Activated CD4-positive, alpha-beta T cell treated with anti-CD3 and anti-CD28 coated beads, Interleukin-2, amount 50 U/mL, for 1 hour (primary cell): ENCODE data around the gene FGF18.
"Not testable (repeated sequence)": the region's sequence is repeated elsewhere in the genome, so short reads cannot be mapped to it uniquely, and the experiment has no call there.

Experiments used
- DNase-seq: peaks from one replicate; pipeline ENCODE4 v3.0.0-alpha.2; 2020

FGF18 gene, protein sequence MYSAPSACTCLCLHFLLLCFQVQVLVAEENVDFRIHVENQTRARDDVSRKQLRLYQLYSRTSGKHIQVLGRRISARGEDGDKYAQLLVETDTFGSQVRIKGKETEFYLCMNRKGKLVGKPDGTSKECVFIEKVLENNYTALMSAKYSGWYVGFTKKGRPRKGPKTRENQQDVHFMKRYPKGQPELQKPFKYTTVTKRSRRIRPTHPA

DNA sequence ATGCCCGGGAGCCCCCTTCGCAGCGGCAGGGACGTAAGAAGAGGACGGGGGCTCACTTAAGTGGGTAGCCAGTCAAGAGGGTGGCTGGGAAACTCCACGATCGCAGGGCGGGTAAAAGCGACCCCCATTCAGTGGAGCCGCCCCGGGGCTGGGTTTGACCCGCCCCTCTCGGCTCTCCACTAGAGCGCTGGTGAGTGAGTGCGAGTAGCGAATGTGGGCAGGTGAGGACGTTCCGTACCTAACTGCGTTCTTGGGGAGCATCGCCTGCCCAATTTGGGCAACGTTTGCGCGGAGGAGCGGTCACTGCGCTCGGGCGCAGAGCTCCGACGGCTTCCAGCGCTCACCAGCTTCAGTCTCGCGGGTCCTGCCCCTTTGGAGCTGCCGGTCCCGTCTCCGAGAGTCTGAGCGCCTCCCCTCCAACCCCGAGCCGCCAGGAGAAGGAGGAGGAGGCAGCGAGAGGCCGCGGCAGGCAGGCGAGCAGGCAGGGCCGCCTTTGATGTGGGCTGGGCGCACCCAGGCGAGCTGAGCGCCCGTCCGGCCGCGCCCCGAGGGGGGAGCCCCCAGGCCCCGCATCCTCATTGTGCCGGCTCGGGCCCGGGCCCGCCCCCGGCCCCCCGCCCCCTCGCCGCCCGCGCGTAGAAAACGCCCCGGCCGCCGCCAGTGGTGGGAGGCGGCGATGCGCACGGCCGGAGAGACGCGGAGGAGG lies at the start of gene FGF18:
TSS of gene FGF18 (plus strand) at position 666 of the 706 bp plus-strand sequence. CDS start 553 bp downstream, outside the sequence.
- DNase-seq, result peak; percentile 18

DNA sequence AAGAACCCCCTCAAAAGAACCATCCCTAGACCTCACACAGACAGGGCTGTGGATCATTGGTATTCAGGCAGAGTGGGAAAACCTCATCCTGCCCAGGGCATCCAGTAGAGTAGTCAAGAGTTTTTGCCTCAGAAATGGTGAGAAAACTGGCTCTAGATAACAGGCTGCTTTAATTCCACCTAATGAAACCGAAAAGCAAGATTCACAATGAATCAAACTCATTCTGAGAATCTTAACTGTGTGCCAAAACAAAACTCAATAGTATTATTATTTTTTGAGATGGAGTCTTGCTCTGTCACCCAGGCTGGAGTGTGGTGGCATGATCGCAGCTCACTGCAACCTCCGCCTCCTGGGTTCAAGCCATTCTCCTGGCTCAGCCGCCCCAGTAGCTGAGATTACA lies 49.5 kb upstream of the FGF18 start:
- no peak for DNase-seq

DNA sequence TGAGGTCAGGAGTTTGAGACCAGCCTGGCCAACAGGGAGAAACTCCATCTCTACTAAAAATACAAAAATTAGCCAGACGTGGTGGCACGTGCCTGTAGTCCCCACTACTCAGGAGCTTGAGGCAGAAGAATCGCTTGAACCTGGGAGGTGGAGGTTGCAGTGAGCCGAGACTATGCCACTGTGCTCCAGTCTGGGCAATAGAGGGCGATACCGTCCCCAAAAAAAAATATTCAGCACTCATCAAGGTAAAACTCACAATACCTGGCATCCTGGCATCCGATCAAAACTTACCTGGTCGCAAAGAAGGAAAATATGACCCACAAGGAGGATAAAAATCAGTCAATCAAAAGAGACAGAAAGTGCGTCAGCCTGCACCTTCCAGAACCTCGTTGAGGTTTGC lies 48.6 kb upstream of the FGF18 start:
- DNase-seq, result not testable (repeated sequence)

DNA sequence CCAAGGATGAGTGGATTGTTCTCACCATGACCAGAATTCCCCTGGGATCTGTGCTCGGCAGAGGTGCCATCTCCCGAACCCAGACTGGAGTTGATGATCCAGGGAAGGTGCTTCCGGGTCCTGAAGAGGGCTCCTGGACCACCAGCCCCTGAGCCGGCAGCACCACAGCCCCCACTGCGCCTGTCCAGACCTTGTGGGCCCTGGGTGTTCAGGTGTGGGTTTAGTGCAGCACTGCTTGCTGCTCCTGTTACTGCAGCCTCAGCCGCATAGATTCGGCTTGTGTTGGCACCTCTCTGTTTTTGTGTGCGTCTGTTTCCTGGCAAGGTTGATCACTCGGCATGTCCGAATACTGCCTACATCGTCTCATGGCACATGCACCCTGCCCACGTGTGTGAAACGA lies 48.1 kb upstream of the FGF18 start:
- DNase-seq, result no peak

DNA sequence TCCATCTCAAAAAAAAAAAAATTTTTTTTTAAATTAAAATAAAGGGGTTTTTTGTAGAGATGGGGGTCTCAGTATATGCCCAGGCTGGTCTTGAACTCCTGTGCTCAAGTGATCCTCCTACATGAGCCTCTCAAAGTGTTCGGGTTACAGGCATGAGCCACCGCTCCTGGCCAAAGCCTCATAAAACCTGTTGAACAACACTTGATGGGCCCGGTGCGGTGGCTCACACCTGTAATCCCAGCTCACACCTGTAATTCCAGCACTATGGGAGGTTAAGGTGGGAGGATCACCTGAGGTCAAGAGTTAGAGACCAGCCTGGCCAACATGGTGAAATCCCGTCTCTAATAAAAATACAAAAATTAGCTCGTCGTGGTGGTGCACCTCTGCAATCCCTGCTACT lies 39.5 kb upstream of the FGF18 start:
- DNase-seq, result no peak

DNA sequence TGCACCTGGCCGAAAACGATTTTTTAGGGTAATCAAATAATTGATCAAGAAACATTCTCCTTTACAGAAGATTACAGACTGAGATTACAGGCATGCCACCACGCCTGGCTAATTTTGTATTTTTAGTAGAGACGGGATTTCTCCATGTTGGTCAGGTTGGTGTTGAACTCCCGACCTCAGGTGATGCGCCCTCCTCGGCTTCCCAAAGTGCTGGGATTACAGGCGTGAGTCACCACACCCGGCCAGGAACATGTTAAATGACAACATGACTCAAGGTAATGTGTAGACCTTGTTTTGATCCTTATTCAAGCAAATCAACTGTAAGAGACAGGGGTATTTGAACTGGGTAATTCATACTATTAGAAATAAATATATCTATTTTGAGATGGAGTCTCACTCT lies 35.0 kb upstream of the FGF18 start:
- DNase-seq, result not testable (repeated sequence)

DNA sequence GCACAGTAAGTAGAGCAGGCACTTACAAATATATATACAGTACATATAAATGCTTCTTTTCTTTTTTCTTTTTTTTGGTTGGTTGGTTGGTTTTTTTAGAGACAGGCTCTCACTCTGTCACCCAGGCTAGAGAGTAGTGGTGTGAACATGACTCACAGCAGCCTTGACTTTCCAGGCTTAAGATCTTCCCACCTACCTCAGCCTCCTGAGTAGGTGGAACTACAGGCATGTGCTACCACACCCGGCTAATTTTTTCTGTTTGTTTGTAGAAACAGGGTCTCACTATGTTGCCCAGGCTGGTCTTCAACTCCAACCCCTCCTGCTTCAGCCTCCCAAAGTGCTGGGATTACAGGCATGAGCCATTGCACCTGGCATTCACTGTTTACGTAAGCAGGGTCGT lies 34.4 kb upstream of the FGF18 start:
- not testable (repeated sequence) for DNase-seq

DNA sequence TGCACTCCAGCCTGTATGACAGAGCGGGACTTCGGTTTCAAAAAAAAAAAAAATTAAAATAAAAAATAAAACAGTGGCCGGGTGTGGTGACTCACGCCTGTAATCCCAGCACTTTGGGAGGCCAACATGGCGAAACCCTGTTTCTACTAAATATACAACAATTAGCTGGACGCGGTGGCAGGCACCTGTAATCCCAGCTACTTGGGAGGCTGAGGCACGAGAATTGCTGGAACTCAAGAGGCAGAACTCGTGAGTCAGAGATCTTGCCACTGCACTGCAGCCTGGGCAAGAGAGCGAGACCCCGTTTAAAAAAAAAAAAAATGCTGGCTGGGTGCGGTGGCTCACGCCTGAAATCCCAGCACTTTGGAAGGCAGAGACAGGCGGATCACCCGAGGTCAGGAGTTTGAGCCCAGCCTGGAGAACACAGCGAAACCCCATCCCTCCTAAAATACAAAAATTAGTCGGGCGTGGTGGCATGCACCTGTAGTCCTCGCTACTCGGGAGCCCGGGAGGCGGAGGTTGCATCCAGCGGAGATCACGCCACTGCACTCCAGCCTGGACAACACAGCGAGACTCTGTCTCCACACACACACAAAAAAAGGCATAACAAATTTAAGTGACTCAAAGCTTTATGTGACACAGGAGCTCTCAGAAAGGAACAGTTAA lies 33.3 kb upstream of the FGF18 start:
- no peak for DNase-seq

DNA sequence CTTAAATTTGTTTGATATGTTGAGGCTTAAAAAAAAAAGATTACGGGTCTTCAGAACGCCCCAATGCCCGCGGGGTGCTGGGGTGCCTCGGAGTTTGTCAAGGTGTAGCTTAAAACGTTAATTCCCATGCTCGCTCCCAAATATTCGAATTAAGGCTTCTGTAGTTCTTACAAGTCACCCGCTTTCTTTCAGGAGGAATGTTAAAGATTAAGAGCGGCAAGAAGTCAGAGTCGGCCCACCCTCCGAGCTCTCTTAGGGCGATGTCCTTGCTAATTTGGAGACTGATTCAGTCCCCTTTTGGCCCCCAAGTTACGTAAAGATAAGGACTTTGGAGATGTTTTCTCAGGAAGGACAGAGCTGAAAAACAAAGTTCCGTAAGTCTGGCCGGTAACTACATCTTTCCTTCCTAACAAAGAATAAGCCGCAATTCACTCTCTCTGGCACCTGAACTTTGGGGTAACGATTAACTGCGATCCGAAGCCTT lies 32.5 kb upstream of the FGF18 start:
- DNase-seq, result no peak

DNA sequence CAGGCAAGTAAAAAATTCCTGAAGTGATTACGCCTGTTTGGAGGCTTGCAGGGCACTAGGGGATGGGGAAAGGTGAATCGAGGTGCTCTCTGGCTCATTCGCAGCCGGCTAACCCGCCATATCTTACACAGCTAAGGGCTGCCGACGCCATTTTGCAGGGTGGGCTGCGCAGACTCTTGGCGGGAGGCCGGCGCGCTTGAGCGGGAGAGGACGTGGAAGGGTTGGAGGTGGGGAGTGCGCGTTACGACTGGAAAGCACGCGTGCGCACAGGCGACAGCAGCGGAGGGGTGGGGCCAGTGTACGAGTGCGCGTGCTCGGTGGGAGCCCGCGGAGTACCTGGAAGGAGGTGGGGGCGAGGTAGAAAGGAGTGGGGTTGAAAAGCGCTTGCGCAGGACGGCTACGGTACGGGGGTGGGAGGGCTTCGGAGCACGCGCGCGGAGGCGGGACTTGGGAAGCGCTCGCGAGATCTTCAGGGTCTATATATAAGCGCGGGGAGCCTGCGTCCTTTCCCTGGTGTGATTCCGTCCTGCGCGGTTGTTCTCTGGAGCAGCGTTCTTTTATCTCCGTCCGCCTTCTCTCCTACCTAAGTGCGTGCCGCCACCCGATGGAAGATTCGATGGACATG lies 32.0 kb upstream of the FGF18 start, which contains the start of gene NPM1:
TSS of gene NPM1 (plus strand) at position 505 of the 625 bp plus-strand sequence. CDS start at position 605, 100 bp downstream.
- peak; percentile 96 for DNase-seq

DNA sequence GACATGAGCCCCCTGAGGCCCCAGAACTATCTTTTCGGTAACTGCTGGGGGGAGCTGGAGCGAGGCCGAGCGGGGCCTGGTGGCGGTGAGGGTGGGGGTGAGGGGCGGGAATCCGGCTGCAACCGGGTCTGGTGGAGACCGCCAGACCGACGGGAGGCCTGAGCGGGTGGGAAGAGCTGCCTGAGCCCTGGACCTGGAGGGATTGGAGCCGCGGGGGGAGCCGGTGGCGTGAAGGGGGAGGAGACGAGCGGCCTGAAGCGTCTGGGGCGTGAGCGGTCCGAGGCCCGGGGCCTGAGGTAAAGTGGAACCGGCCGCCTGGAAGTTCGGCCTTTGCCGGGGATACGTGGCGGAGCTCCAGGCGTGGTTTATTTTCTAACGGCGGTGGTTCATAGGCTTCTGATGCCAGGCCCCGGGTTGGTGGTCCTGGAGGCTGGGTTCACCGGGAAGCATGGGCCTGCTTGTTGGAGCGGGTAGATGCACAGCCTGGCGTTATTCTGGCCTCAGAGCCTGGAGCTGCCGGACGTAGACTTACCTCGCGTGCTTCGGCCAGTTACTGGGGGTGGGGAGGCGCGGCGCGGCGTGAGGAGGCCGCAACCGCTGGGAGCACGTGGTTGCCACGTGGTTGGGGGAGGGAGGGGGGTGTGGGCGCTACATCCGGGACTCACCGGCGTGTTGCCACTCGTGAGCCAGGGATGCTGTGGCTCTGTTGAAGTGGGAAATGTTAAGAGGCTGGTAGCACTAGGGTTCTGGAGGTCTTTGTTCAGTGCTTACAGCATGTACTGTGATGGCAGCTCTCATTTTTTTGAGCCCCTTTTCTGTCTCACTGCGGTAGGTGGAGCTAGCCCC lies 31.3 kb upstream of the FGF18 start:
- peak; percentile 75 for DNase-seq

DNA sequence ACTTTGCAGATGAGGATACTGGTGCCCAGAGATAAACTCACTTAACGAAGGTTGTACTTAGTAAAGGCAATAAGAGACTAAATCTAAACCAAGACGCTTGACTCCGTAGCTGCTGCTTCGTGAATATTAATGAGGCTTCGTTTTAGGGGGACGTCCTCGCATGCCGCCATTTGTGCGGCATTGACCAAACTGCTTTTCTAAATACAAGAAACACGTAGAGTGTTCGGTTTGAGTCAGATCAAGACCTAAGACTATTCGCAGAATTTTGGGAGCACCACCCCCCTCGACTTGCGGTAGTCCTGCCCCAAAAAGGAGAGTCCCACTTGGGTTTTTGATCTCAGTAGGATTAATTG lies 30.7 kb upstream of the FGF18 start:
- DNase-seq, result no peak

DNA sequence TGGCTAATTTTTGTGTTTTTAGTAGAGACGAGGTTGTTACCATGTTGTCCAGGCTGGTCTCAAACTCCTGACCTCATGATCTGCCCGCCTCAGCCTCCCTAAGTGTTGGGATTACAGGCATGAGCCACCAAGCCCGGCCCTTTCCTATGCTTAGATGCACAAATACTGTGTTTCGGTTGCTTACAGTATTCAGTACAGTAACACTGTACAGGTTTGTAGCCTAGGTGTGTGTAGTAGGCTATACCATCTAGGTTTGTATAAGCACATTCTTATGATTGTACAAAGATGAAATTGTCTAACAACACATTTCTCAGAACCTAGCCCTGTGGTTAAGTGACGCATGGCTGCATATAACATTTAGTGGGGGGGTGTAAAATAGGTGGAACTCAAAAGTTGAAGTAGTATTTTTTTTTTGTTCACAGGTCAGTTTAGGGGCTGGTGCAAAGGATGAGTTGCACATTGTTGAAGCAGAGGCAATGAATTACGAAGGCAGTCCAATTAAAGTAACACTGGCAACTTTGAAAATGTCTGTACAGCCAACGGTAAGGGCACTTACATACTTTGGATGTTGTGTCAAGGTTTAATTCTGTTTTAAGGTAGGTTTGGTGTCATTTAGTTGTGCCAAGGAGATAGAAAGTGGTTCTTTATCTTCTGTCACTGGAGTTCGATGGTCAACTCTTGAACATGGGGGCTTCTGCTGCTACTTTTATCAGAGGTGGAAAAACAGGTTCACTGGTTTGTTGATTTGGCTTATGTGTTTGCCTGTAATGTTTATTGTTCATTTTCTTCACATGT lies 28.4 kb upstream of the FGF18 start:
- DNase-seq, result no peak

DNA sequence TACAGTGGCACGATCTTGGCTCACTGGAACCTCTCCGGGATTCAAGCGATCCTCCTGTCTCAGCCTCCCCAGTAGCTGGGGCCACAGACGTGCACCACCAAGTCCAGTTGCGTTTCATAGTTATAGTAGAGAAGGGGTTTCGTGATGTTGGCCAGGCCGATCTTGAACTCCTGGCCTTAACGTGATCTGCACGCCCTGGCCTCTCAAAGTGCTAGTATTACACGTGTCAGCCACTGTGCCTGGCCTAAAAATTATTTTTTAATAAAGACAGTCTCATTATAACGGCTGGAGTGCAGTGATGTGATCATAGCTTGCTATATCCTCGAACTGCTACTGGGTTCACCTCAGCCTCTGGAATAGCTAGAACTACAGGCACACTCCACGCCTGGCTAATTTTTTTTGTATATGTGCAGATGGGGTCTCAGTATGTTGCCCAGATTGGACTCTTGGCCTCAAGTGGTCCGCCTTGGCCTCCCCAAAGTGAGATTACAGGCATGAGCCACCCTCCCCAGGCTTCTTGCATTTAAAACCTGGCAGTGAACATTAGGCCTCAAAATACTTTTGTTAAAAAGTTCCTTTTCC lies 27.4 kb upstream of the FGF18 start:
- no peak for DNase-seq

DNA sequence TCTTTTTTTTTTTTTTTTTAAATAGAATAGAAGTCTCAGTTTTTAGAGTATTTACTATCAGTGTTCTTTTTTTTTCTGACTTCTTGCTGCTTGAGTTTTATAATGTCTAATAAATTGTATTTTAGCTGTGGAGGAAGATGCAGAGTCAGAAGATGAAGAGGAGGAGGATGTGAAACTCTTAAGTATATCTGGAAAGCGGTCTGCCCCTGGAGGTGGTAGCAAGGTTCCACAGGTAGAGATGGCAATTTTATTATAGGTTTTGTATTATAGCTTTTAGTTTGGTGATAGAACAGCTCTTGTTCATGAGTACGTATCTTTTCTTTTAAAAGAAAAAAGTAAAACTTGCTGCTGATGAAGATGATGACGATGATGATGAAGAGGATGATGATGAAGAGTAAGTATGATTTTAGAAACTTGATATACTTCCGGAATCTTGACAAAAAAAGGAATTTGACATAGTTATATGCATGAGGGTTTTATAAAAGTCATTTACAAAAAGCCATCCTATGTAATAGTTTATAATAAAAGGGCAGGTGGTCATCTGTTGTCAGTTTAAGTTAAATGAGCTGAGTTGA lies 26.8 kb upstream of the FGF18 start:
- no peak for DNase-seq

DNA sequence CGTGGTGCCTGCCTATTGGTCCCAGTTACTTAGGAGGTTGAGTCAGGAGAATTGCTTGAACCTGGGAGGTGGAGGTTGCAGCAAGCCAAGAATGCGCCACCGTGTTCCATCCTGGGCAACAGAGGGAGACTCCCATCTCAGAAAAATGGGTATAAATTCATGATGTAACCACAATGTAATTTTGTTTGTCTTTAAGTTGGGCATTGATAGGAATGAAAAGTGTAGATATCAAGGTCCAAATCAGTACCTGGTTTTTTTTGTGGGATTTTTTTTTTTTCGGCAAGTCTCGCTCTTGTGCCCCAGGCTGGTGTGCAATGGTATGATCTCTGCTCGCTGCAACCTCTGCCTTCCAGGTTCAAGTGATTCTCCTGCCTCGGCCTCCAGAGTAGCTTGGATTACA lies 24.4 kb upstream of the FGF18 start:
- no peak for DNase-seq

DNA sequence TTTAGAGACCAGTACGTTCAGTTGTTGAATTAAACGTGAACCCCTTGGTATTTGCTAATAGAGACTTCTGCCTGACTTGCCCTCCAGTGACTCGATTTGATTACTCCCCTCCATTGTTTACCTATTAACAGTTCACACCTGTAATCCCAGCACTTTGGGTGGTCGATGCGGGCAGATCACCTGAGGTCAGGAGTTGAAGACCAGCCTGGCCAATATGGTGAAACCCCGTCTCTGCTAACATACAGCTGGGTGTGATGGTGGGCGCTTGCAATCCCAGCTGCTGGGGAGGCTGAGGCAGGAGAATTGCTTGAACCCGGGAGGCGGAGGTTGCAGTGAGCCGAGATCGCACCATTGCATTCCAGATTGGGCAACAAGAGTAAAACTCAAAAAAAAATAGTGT lies 22.9 kb upstream of the FGF18 start:
- not testable (repeated sequence) for DNase-seq

DNA sequence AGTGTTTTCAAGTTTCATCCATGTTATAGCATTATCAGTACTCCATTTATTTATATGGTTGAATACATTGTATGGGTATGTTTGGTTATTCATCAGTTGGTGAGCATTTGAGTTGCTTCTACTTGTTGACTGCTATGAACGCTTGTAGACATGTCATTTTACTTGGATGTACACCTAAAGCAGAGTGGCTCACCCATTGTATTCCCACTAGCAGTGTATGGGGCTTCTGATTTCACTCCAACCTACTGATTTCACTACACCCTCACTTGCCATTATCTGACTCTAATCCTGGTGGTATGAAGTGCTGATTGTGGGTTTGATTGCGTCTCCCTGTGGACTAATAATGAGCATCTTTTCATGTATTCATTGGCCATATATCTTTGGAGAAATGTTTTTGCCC lies 22.3 kb upstream of the FGF18 start:
- no peak for DNase-seq

DNA sequence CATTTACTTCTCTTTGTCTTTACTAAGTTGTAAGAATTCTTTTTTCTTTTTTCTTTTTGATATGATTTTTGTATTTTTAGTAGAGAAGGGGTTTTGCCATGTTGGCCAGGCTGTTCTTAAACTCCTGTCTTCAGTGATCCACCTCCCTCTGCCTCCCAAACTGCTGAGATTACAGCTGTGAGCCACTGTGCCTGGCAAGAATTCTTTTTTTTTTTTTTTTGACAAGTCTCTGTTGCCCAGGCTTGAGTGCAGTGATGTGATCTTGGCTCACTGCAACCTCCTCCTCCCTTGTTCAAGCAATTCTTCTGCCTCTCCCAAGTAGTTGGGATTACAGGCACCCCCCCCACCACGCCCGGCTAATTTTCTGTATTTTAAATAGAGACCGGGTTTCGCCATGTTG lies 21.8 kb upstream of the FGF18 start:
- no peak for DNase-seq

DNA sequence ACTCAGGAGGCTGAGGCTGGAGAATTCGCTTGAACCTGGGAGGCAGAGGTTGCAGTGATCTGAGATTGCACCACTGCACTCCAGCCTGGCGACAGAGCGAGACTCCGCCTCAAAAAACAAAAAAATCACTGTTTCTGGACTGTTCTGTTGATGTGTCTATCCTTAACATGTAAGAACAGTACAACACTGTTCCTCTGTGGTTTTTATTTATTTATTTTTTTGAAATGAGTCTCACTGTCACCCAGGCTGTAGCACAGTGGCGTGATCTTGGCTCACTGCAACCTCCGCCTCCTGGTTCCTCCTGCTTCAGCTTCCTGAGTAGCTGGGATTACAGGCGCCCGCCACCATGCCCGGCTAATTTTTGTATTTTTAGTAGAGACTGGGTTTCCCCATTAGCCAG lies 20.8 kb upstream of the FGF18 start:
- not testable (repeated sequence) for DNase-seq

DNA sequence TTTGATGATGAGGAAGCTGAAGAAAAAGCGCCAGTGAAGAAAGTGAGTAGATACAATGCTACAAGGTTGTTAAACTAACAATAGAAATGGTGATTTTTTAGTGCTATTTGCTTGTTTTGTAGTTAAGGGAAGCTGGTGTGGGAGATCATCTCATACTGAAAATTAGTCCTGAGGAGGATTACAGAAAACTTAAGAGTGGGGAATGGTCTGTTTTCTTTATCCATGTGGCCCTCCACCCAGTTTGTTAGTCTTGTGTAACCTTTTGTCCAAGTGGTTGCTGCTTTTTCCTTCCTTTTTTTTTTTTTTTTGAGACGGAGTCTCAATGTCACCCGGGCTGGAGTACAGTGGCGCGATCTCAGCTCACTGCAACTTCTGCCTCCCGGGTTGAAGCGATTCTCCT lies 19.3 kb upstream of the FGF18 start:
- DNase-seq, result no peak
